IMR-90 (cell line): ENCODE measurements around the gene PLEKHJ1. TPM values are rescaled to one million over a fixed set of nuclear protein-coding genes. Genes with fewer than 3 reads are reported as not detected.

Experiments used
- ATAC-seq: fragments of 200-7000 bp; cut with Tn5 transposase; 2 replicates; pipeline ENCODE4 v1.9.1; 2020; ENCODE audit warnings: low read depth, mild to moderate bottlenecking, moderate library complexity
- BruUV-seq: library from RNA; stranded (reverse); fragments of 400-500 nt; replicated peaks from 2 replicates; lab custom pipeline; 2021; lab: Mats Ljungman, UMichigan
- CTCF ChIA-PET: fragments of 300-600 bp; formaldehyde crosslinking; extraction: SDS; loops from one replicate; lab custom pipeline; 2021; ENCODE audit warnings: antibody characterized with exemption; lab: Yijun Ruan, JAX
- POLR2A ChIA-PET: fragments of 300-600 bp; sonication (Branson Sonifier 250); formaldehyde crosslinking; loops from one replicate; lab custom pipeline; 2022; ENCODE audit warnings: antibody characterized with exemption; ENCODE audit not compliant: unreplicated experiment; lab: Charles Lee
- DNase-seq: peaks from one replicate; pipeline ENCODE4 v3.0.0; 2013
- H2AFZ ChIP-seq: replicated peaks from 2 replicates; pipeline ENCODE3; 2013; ENCODE audit warnings: low read length, mild to moderate bottlenecking; ENCODE audit not compliant: poor library complexity
- H2AK5ac ChIP-seq: 2 replicates; pipeline ENCODE4 v1.6.1; 2013; ENCODE audit warnings: low read depth, low read length, inconsistent platforms
- H2AK9ac ChIP-seq: replicated peaks from 2 replicates; pipeline ENCODE3; 2013; ENCODE audit warnings: mild to moderate bottlenecking, low read depth, low read length, moderate library complexity; ENCODE audit not compliant: poor library complexity
- H2BK120ac ChIP-seq: 2 replicates; pipeline ENCODE4 v1.6.1; 2013; ENCODE audit warnings: low read depth, low read length, inconsistent platforms
- H2BK15ac ChIP-seq: 3 replicates; pipeline ENCODE4 v1.6.1; 2013; ENCODE audit warnings: low read depth, low read length, inconsistent platforms
- H2BK20ac ChIP-seq: 2 replicates; pipeline ENCODE4 v1.6.1; 2013; ENCODE audit warnings: low read depth, mild to moderate bottlenecking, inconsistent platforms, low read length, moderate library complexity
- H2BK5ac ChIP-seq: 2 replicates; pipeline ENCODE4 v1.6.1; 2013; ENCODE audit warnings: mild to moderate bottlenecking, low read depth, low read length, inconsistent platforms; ENCODE audit not compliant: poor library complexity, severe bottlenecking
- H3K14ac ChIP-seq: replicated peaks from 2 replicates; pipeline ENCODE4 v1.6.1; 2013; ENCODE audit warnings: low read depth, low read length, inconsistent platforms
- H3K18ac ChIP-seq: 2 replicates; pipeline ENCODE4 v1.6.1; 2013; ENCODE audit warnings: low read depth, low read length, control low read depth
- H3K23ac ChIP-seq: 2 replicates; pipeline ENCODE4 v1.6.1; 2013; ENCODE audit warnings: low read depth, low read length, inconsistent platforms
- H3K27ac ChIP-seq: 2 replicates; pipeline ENCODE4 v1.5.1; 2013; ENCODE audit warnings: mild to moderate bottlenecking, control low read depth, low read length; ENCODE audit not compliant: insufficient read depth
- H3K27me3 ChIP-seq: 2 replicates; pipeline ENCODE4 v1.6.1; 2013; ENCODE audit warnings: low read length; ENCODE audit not compliant: control insufficient read depth, insufficient read depth
- H3K36me3 ChIP-seq: 2 replicates; pipeline ENCODE4 v1.6.1; 2013; ENCODE audit warnings: low read length, mixed read lengths; ENCODE audit not compliant: control insufficient read depth, insufficient read depth
- H3K4ac ChIP-seq: 2 replicates; pipeline ENCODE4 v1.6.1; 2013; ENCODE audit warnings: low read depth, low read length, inconsistent platforms
- H3K4me1 ChIP-seq: 2 replicates; pipeline ENCODE4 v1.6.1; 2013; ENCODE audit warnings: low read length, mixed read lengths; ENCODE audit not compliant: control insufficient read depth, insufficient read depth
- H3K4me2 ChIP-seq: 2 replicates; pipeline ENCODE4 v1.6.1; 2013; ENCODE audit warnings: low read depth, mild to moderate bottlenecking, control low read depth, low read length, moderate library complexity
- H3K4me3 ChIP-seq: 2 replicates; pipeline ENCODE4 v1.5.1; 2013; ENCODE audit warnings: low read depth, mild to moderate bottlenecking, control low read depth, low read length, moderate library complexity; ENCODE audit not compliant: insufficient read depth
- H3K56ac ChIP-seq: 2 replicates; pipeline ENCODE4 v1.6.1; 2013; ENCODE audit warnings: low read length, inconsistent platforms; ENCODE audit not compliant: insufficient read depth; ENCODE audit errors: extremely low read depth
- H3K79me1 ChIP-seq, 2 experiments: 2 replicates each; pipeline ENCODE4 v1.6.1; 2013; ENCODE audit warnings: low read length in 2 of 2, inconsistent platforms in 1 of 2, low read depth in 1 of 2
- H3K9ac ChIP-seq: 2 replicates; pipeline ENCODE4 v1.6.1; 2013; ENCODE audit warnings: low read depth, low read length, control low read depth
- H3K9me1 ChIP-seq: 2 replicates; pipeline ENCODE4 v1.6.1; 2013; ENCODE audit warnings: low read length, inconsistent platforms; ENCODE audit not compliant: insufficient read depth
- H3K9me3 ChIP-seq: 2 replicates; pipeline ENCODE4 v1.6.1; 2013; ENCODE audit warnings: low read length; ENCODE audit not compliant: control insufficient read depth, insufficient read depth
- H4K20me1 ChIP-seq: 2 replicates; pipeline ENCODE4 v1.6.1; 2013; ENCODE audit warnings: low read length, inconsistent platforms; ENCODE audit not compliant: insufficient read depth
- H4K5ac ChIP-seq: 2 replicates; pipeline ENCODE4 v1.6.1; 2013; ENCODE audit warnings: mild to moderate bottlenecking, low read depth, low read length, control low read depth
- H4K8ac ChIP-seq, 2 experiments: 2 replicates each; pipeline ENCODE4 v1.6.1; 2013; ENCODE audit warnings: low read depth in 2 of 2, low read length in 2 of 2, control low read depth in 1 of 2, inconsistent platforms in 1 of 2
- H4K91ac ChIP-seq: 2 replicates; pipeline ENCODE4 v1.6.1; 2013; ENCODE audit warnings: low read depth, low read length, inconsistent platforms; ENCODE audit not compliant: insufficient read depth
- CHD1 ChIP-seq: IDR thresholded peaks from 2 replicates; pipeline ENCODE4 v1.6.1; 2012; ENCODE audit warnings: low read depth, low read length, improper control_type of control experiment
- CTCF ChIP-seq: conservative IDR thresholded peaks from 2 replicates; pipeline ENCODE4 v1.5.1; 2012; ENCODE audit warnings: mild to moderate bottlenecking, low read depth, low read length, improper control_type of control experiment
- ELK1 ChIP-seq: fragments of 150-350 bp; IDR thresholded peaks from 2 replicates; pipeline ENCODE4 v1.6.1; 2016; ENCODE audit warnings: low read depth, mild to moderate bottlenecking, low read length, moderate library complexity, borderline replicate concordance
- MAFK ChIP-seq: IDR thresholded peaks from 2 replicates; pipeline ENCODE4 v1.6.1; 2012; ENCODE audit warnings: low read depth, low read length, improper control_type of control experiment
- MAZ ChIP-seq: IDR thresholded peaks from 2 replicates; pipeline ENCODE4 v1.6.1; 2012; ENCODE audit warnings: low read depth, mild to moderate bottlenecking, low read length, improper control_type of control experiment, moderate library complexity, borderline replicate concordance
- NFE2L2 ChIP-seq: fragments of 150-350 bp; IDR thresholded peaks from 2 replicates; pipeline ENCODE4 v1.6.1; 2016; ENCODE audit warnings: low read depth, mild to moderate bottlenecking, low read length
- POLR2A ChIP-seq: IDR thresholded peaks from 2 replicates; pipeline ENCODE4 v1.6.1; 2012; ENCODE audit warnings: mild to moderate bottlenecking, low read depth, low read length
- RAD21 ChIP-seq: IDR thresholded peaks from 2 replicates; pipeline ENCODE4 v1.6.1; 2012; ENCODE audit warnings: low read length, improper control_type of control experiment
- RFX5 ChIP-seq: IDR thresholded peaks from 2 replicates; pipeline ENCODE4 v1.8.0; 2012; ENCODE audit warnings: low read depth, mild to moderate bottlenecking, low read length, moderate library complexity
- SMC3 ChIP-seq: fragments of 150-350 bp; IDR thresholded peaks from 2 replicates; pipeline ENCODE4 v1.6.1; 2016; ENCODE audit warnings: low read depth, mild to moderate bottlenecking, antibody characterized with exemption, low read length, moderate library complexity
- USF2 ChIP-seq: fragments of 150-350 bp; IDR thresholded peaks from 2 replicates; pipeline ENCODE4 v1.6.1; 2017; ENCODE audit warnings: mild to moderate bottlenecking, antibody characterized with exemption, low read length, low read depth
- WGBS, 2 experiments: methylation state at CpG; one replicate each; pipeline versions ENCODE4 v1.1.5 to v1.1.7; 2013; ENCODE audit warnings: missing lambda C conversion rate in 2 of 2; ENCODE audit not compliant: insufficient read length in 1 of 2; ENCODE audit errors: extremely low coverage in 2 of 2; 5-methylcytosine and 5-hydroxymethylcytosine counted together
- dilution Hi-C: fragments of 300-500 bp; cut with HindIII; formaldehyde crosslinking; loops from one replicate; pipeline ENCODE4 v1.14.3; 2018; ENCODE audit warnings: low sequenced_read_pairs; ENCODE audit not compliant: unreplicated experiment
- in situ Hi-C: fragments of 300-500 bp; cut with MboI; formaldehyde crosslinking; loops from 3 replicates; pipeline ENCODE4 v1.14.3; 2019; ENCODE audit warnings: low sequenced_read_pairs, inconsistent platforms, mixed read lengths
- intact Hi-C: fragments of 100-400 bp; cut with micrococcal nuclease; formaldehyde crosslinking; loops from 2 replicates; pipeline ENCODE4 v1.10.0; 2022
- polyA plus RNA-seq, 3 experiments: library from polyadenylated mRNA; depleted of rRNA; stranded (reverse); fragments of >200 nt; gene quantifications; 2 replicates each; pipeline ENCODE4 v1.2.3, GENCODE V29; 2012; ENCODE audit warnings: low replicate concordance in 1 of 3
- total RNA-seq: library from RNA; depleted of rRNA; stranded (reverse); fragments of >200 nt; gene quantifications from 2 replicates; pipeline ENCODE4 v1.2.3, GENCODE V29; 2012

The PLEKHJ1 gene
- total and polyA plus RNA-seq, 2 of the 4 experiments (the other 2 are of a cell fraction) = 31.7 to 62.8 TPM

- H3K36me3 ChIP-seq = peaks cover 71% of the 10 kb centered on the region
- no peak overlapping the region for H3K9ac ChIP-seq
- no peak overlapping the region for H2AFZ ChIP-seq
- no peak overlapping the region for H3K4me3 ChIP-seq
- no peaks in the 10 kb centered on the region for H3K9me3 ChIP-seq
- H2BK5ac ChIP-seq = no peak overlapping the region
- no peaks in the 10 kb centered on the region for H3K27me3 ChIP-seq
- H3K23ac ChIP-seq = no peak overlapping the region
- intact Hi-C loops (no loop called here), dilution Hi-C loops (no loop called here), in situ Hi-C loops (no loop called here)
- H3K18ac ChIP-seq = no peak overlapping the region
- no peak overlapping the region for H2BK15ac ChIP-seq
- no peak for ATAC-seq
- H2AK9ac ChIP-seq = peak overlapping the region; percentile 65
- peaks cover 8% of the 10 kb centered on the region; the same call in 1 of the 2 replicates for H4K20me1 ChIP-seq
- no peaks in the 10 kb centered on the region for H3K9me1 ChIP-seq
- peaks cover 6 to 23% of the 10 kb centered on the region in 2 experiments; a peak in 3 of 4 replicates for H3K79me1 ChIP-seq
- WGBS, 2 experiments = 89% methylated on average over 5 of the region's 20 CpGs; no CpG with 5 or more reads in 1 of the 2 experiments
- no peak overlapping the region for H4K8ac ChIP-seq
- TF ChIP-seq POLR2A (no peak), CHD1 (no peak), CTCF (peak; percentile 28; the same call in 1 of the 2 replicates), MAFK (no peak), RFX5 (no peak), ELK1 (no peak), USF2 (no peak), MAZ (no peak), NFE2L2 (no peak), RAD21 (no peak), SMC3 (peak; percentile 34)
- CTCF ChIA-PET = no interaction called here
- no peak overlapping the region for H3K4ac ChIP-seq
- no peak overlapping the region for H3K4me2 ChIP-seq
- no peak overlapping the region for H2BK120ac ChIP-seq
- no peak overlapping the region for H3K27ac ChIP-seq
- BruUV-seq = no TSS peak
- POLR2A ChIA-PET = no interaction called here
- no peak for DNase-seq
- no peak overlapping the region for H3K56ac ChIP-seq
- no peaks in the 10 kb centered on the region for H3K4me1 ChIP-seq
- H3K14ac ChIP-seq = no peak overlapping the region
- H2AK5ac ChIP-seq = no peak overlapping the region
- H2BK20ac ChIP-seq = no peak overlapping the region
- H4K5ac ChIP-seq = no peak overlapping the region
- H4K91ac ChIP-seq = no peak overlapping the region
Measured at GRCh38 chr19:2221918-2222317, 14.2 kb downstream of the PLEKHJ1 start.
